ACC112 (cell line): ENCODE measurements around the gene SLC6A5.
"Not testable (repeated sequence)": the region's sequence is repeated elsewhere in the genome, so short reads cannot be mapped to it uniquely, and the experiment has no call there.

Source experiments
- H2AFZ ChIP-seq: fragments of 200-600 bp; sonication (generic); one replicate; pipeline ENCODE4 v1.6.0; 2017; ENCODE audit warnings: antibody characterized with exemption, low read length; ENCODE audit not compliant: unreplicated experiment
- H3K27ac ChIP-seq: fragments of 200-600 bp; sonication (generic); 2 replicates; pipeline ENCODE4 v1.5.1; 2014; ENCODE audit warnings: low read depth, mild to moderate bottlenecking, antibody characterized with exemption, low read length, moderate library complexity
- H3K27me3 ChIP-seq: fragments of 200-600 bp; sonication (generic); 2 replicates; pipeline ENCODE4 v1.6.1; 2014; ENCODE audit warnings: mild to moderate bottlenecking, antibody characterized with exemption, low read length, moderate library complexity, mixed read lengths; ENCODE audit not compliant: insufficient read depth
- H3K36me3 ChIP-seq: fragments of 200-600 bp; sonication (generic); 2 replicates; pipeline ENCODE4 v1.6.1; 2016; ENCODE audit warnings: mild to moderate bottlenecking, antibody characterized with exemption, low read length, moderate library complexity, mixed read lengths; ENCODE audit not compliant: insufficient read depth
- H3K4me1 ChIP-seq: fragments of 200-600 bp; sonication (generic); one replicate; pipeline ENCODE4 v1.6.1; 2016; ENCODE audit warnings: low read length, mixed read lengths; ENCODE audit not compliant: insufficient read depth, unreplicated experiment, control insufficient read depth
- H3K4me3 ChIP-seq: fragments of 200-600 bp; sonication (generic); 2 replicates; pipeline ENCODE4 v1.5.1; 2014; ENCODE audit warnings: mild to moderate bottlenecking, low read depth, low read length
- H3K79me2 ChIP-seq: fragments of 200-600 bp; sonication (generic); one replicate; pipeline ENCODE4 v1.6.0; 2016; ENCODE audit warnings: low read length; ENCODE audit not compliant: control insufficient read depth, unreplicated experiment, insufficient read depth

SLC6A5 gene

DNA sequence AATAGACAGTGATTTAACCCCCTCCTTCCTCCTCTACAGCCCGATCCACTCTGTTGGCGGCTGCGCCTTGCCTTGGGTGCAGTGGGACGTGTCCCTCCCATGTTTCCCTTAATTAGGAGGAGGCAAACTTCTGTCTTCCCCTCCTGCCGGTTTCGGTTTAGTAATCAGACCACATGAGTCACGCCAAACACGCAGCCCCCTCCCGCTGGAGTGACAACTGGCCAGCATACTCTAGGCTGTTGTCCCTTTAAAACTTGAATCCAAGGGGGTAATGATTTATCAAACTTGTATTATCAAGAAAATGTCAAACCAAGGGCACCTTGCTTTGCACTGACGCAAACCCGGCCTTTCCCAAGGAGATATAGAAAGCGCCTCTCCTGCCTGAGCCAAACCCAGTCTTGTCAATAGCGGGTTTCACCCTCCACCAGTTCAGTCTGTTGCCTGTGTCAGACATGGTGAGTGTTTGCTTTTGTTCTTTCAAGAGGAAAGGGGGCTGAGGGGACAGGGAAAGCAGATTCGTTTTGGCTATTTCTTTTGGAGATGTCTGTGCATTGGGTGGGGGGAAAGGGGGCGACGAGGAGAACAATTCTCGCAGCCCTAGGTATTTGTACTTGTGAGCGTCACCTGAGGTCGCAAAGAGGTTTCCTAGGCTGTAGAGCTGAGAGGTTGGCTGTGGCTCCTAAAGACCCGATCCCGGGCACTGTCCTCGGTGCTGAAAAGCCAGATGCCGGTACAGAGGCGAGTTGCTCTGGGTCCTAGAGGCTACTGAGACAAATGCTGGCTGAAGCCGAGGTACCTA lies at the start of gene SLC6A5:
TSS of gene SLC6A5 (plus strand) at position 388 of the 799 bp plus-strand sequence. CDS start at position 453, 65 bp downstream.
- no peak within 1 kb of the TSS for H3K27ac ChIP-seq
- no peaks in the 10 kb centered on the region for H3K79me2 ChIP-seq
- no peak within 1 kb of the TSS for H3K4me3 ChIP-seq
- H2AFZ ChIP-seq = no peak within 1 kb of the TSS
- no peaks in the 10 kb centered on the region for H3K4me1 ChIP-seq
- peaks cover 100% of the 10 kb centered on the region for H3K27me3 ChIP-seq
- H3K36me3 ChIP-seq = no peaks in the 10 kb centered on the region

DNA sequence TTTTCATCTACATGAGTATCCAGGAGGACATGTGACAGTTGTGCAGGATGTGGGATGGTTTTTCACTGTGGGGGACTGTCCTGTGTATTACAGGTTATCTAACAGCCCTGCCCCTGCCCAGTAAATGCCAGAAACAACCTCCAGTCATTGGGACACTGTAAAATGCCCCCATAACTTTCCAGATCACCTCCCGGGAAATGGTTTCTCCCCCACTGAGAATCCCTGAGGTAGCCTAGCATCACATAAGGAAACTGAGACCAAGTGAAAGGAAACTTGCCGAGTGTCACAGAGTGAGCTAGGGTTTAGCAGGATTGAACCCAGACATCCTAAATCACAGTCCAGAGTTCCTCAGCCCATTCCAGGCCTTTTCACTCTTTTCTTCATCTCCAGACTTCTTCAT lies 48.3 kb upstream of the SLC6A5 start:
- Histone ChIP-seq H3K79me2 (no peaks in the 10 kb centered on the region), H3K4me3 (no peak overlapping the region), H3K36me3 (no peaks in the 10 kb centered on the region), H3K27ac (no peak overlapping the region), H3K4me1 (no peaks in the 10 kb centered on the region), H3K27me3 (peaks cover 23% of the 10 kb centered on the region; the same call in 1 of the 2 replicates), H2AFZ (no peak overlapping the region)

DNA sequence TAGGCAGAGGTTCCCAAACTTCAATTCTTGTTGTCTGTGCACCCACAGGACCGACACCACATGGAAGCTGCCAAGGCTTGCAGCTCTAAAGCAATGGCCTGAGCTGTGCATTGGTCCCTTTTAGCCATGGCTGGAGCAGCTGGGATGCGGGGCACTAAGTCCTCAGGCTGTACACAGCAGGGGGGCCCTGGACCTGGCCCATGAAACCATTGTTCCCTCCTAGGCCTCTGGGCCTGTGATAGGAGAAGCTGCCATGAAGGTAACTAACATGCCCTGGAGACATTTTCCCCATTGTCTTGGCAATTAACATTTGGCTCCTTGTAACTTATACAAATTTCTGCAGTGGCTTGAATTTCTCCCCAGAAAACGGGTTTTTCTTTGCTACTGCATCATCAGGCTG lies 43.6 kb upstream of the SLC6A5 start:
- no peak overlapping the region for H3K27ac ChIP-seq
- no peak overlapping the region for H3K4me3 ChIP-seq
- H3K36me3 ChIP-seq = no peaks in the 10 kb centered on the region
- H3K79me2 ChIP-seq = no peaks in the 10 kb centered on the region
- no peaks in the 10 kb centered on the region for H3K4me1 ChIP-seq
- peaks cover 27% of the 10 kb centered on the region for H3K27me3 ChIP-seq
- no peak overlapping the region for H2AFZ ChIP-seq

DNA sequence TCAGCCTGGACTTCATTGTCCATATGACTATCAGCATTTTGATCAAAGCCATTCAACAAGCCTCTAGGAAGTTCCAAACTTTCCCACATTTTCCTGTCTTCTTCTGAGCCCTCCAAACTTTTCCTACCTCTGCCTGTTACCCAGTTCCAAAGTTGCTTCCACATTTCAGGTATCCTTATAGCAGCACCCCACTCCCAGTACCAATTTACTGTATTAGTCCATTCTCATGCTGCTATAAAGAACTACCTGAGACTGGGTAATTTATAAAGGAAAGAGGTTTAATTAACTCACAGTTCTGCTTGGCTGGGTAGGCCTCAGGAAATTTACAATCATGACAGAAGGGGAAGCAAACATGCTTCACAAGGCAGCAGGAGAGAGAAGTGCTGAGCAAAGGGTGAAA lies 43.0 kb upstream of the SLC6A5 start:
- not testable (repeated sequence) for H3K36me3 ChIP-seq, H3K79me2 ChIP-seq, H3K4me3 ChIP-seq, H3K4me1 ChIP-seq, H2AFZ ChIP-seq, H3K27ac ChIP-seq
- peaks cover 26% of the 10 kb centered on the region for H3K27me3 ChIP-seq

DNA sequence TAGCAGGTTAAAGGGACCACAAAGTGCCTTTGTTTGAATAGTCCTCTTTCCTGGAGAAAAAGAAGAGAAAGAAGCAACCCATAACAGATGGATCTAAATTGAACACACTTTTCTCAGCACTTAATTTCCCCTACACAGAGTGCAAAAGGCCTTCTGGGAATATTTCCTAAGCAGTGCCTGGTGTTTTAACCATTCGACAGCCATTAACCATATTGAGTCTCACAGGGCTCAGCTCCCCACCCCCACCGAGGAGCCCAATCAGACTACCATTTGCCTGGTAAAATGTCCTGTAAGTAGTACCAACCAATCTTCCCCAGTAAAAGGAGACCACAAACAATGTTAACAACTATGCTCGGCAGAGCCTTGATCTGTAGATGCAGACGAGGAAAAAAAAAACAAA lies 40.7 kb upstream of the SLC6A5 start:
- Histone ChIP-seq H3K27me3 (peaks cover 32% of the 10 kb centered on the region), H2AFZ (no peak overlapping the region), H3K4me3 (no peak overlapping the region), H3K27ac (no peak overlapping the region), H3K36me3 (no peaks in the 10 kb centered on the region), H3K4me1 (no peaks in the 10 kb centered on the region), H3K79me2 (no peaks in the 10 kb centered on the region)

DNA sequence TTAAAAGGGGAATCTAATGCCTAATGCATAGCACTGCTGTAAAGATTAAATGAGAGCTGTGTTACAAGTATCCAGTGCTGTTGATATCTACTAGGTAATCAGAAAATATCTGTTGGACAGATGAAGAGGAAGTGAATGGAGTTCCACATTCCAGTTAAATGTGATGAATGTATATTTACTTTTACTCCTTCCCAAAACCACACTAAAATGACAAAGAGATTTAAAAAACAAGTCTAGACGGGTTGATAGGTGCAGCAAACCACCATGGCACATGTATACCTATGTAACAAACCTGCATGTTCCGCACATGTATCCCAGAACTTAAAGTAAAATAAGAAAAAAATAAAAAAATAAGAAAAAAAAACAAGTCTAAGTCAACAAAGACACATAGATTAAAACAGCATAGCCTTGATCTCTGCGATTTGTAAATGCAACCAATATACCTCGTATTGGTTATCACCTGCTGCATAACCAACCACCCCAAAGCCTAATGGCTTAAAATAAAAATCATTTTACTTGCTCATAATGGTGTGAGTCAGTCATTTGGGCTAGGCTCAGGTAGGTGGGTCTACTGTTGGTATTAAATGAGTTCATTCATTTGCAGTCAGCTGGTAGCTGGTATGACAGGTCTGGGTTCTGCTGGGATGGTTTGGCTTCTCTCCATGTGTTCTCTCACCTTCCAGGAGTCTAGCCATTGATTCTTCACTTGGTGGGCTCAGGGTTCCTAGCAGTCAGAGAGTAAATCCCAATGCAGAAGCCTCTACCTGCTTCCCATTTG lies 39.7 kb upstream of the SLC6A5 start:
- H3K79me2 ChIP-seq = no peaks in the 10 kb centered on the region
- no peaks in the 10 kb centered on the region for H3K4me1 ChIP-seq
- no peak overlapping the region for H3K4me3 ChIP-seq
- H2AFZ ChIP-seq = no peak overlapping the region
- peaks cover 40% of the 10 kb centered on the region for H3K27me3 ChIP-seq
- no peak overlapping the region for H3K27ac ChIP-seq
- no peaks in the 10 kb centered on the region for H3K36me3 ChIP-seq

DNA sequence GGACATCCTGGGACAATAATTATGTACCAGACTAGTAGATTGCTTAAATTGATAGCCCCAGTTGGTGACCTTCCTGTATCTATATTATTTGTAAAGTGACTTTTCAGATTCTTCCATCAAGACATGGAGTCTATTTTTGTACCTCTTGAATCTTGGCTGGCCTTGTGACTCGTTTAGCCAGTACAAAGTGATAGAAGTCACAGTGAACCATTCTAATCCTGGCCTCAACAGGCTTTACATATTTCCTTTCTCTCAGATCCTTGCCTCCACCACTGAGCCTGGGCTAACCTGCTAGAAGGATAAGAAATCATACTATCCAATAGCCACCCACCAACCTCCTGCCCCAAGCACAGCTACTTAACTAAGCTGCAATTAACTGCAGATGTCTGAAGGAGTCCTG lies 37.5 kb upstream of the SLC6A5 start:
- H3K4me3 ChIP-seq = no peak overlapping the region
- no peak overlapping the region for H3K27ac ChIP-seq
- H3K4me1 ChIP-seq = no peaks in the 10 kb centered on the region
- no peaks in the 10 kb centered on the region for H3K79me2 ChIP-seq
- H3K27me3 ChIP-seq = peaks cover 53% of the 10 kb centered on the region
- H2AFZ ChIP-seq = no peak overlapping the region
- no peaks in the 10 kb centered on the region for H3K36me3 ChIP-seq

DNA sequence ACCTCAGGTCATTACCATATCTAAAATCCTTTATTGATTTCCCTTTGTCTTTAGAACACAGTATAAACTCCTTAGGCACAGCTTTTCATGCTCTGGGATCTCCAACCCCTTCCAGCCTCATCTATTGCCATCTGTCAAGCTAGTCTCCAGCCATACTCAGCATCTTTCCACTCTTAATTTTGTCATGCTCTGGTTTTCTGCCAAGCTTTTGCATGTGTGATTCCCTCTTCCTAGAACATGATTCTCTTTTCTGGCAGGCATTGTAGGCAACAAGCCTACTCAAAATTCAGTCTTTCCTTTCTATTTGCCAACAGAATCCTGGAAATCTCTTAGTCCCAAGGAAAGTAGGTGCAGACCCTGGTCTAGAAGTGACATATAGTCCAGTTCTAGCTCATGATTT lies 35.5 kb upstream of the SLC6A5 start:
- no peak overlapping the region for H3K4me3 ChIP-seq
- no peak overlapping the region for H3K27ac ChIP-seq
- H2AFZ ChIP-seq = no peak overlapping the region
- H3K79me2 ChIP-seq = no peaks in the 10 kb centered on the region
- H3K36me3 ChIP-seq = no peaks in the 10 kb centered on the region
- peaks cover 53% of the 10 kb centered on the region for H3K27me3 ChIP-seq
- no peaks in the 10 kb centered on the region for H3K4me1 ChIP-seq

DNA sequence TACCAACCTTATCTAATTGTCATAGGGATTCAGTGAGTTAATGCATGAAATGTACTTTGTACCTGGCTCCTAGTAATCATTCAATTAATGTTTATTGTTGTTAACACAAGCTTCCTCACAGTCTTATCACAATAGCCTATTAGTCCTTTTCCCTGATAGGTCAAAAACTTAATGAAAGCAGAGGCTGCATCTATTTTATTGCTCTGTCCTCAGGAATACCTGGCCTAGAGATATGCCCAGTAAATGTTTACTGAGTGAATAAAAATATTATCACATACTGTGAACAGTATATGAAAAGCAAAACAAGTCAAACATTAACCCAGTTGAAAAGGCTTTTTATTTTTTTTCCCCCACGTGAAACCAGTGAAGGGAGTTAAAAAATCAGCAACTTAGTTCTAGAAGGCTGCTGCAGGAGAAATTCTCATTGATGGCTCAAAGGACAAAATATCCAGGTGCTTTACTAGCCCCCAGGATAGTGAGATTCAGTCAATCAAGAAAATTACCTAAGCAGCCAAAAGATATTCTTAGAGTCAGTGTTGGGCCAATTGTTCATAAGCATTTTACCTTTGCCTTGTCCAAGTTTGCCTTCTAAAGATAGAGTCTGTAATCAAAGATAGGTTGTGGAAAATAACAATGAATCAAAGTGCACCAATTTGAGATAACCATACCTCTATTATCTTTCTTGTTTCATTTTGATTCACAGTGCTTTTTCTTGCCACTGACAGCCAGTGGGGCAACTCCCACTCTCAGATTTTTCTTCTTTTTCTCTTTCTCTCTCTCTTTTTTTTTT lies 34.4 kb upstream of the SLC6A5 start:
- Histone ChIP-seq H3K27ac (no peak overlapping the region), H3K36me3 (no peaks in the 10 kb centered on the region), H3K4me1 (no peaks in the 10 kb centered on the region), H3K4me3 (no peak overlapping the region), H3K27me3 (peaks cover 44% of the 10 kb centered on the region), H3K79me2 (no peaks in the 10 kb centered on the region), H2AFZ (no peak overlapping the region)

DNA sequence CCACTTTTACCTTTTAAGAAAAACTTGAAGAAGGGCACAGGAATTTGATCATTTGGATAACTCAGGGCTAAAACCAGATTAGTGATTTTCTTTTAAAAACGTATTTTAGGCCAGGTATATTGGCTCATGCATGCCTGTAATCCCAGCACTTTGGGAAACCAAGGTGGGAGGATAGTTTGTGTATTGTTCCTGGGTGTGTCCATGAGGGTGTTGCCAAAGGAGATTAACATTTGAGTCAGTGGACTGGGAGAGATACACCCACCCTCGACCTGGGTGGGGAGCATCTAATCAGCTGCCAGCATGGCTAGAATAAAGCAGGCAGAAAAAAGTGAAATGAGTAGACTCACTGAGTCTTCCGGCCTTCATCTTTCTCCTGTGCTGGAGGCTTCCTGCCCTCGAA lies 33.3 kb upstream of the SLC6A5 start:
- not testable (repeated sequence) for H3K36me3 ChIP-seq, H3K79me2 ChIP-seq, H3K4me3 ChIP-seq, H3K4me1 ChIP-seq, H2AFZ ChIP-seq, H3K27ac ChIP-seq
- peaks cover 34% of the 10 kb centered on the region for H3K27me3 ChIP-seq
